ENCODE measurements around the gene PARVA. TPM values are rescaled to one million over a fixed set of nuclear protein-coding genes. Genes with fewer than 3 reads are reported as not detected.
A peak's percentile ranks its signal among the peaks of the same experiment; 100 is the strongest.

The PARVA gene
- polyA plus RNA-seq, 3 donors = 106 to 110 (median 108) TPM

DNA sequence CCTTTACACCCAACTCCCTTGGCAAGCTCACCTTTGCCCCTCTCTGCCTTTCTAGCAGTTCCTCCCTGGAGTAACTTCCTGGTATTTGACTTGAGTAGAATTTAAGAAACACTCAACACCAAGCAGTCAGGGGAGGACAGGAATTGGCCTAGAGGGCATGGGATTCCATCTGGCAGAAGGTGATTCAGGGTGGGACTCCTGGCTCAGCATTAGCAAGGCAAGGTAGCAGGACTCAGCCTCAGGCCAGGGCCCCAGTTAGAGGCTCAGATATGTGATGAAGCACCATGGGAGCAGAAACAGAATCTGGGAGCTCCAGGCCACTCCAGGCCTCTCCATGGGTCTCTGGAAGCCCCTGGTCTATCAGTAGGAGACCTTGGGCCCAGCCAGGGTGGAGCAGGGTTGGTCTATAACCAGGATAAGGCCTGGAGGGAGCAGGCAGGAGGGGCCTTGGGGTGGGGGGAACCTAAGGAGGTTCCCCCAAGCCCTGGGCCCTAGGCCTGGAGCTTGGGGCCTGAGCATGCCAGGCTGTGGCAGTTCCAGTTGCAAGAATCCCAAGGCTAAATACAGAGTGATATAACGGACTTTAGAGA, 148.2 kb downstream of the PARVA start:
- DNase-seq = no peak

DNA sequence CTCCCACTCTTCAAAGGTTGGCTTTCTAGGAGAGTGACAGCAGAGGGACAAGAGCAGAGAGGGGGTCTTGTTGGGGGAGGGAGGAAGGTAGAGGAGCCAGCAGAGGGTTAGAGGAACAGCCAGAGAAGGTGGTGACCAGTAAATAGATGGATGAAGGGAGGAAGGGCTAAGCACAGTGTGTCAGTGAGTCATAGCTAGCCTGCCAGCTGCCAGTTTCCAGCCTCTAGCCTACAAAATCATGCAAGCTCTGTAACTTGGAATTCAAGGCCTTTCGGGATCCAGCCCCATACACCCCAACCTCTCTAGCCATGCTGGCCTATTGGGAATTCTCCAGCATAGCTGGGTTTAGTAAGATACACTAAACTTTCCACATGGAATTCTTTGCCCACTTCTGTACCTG, 149.4 kb downstream of the PARVA start:
- no peak for DNase-seq

- no peak for DNase-seq
Observed at GRCh38 chr11:12528487-12528886, 151.1 kb downstream of the PARVA start.

GRCh38 chr11:12529041-12529440, 151.7 kb downstream of the PARVA start:
- no peak for DNase-seq

DNA sequence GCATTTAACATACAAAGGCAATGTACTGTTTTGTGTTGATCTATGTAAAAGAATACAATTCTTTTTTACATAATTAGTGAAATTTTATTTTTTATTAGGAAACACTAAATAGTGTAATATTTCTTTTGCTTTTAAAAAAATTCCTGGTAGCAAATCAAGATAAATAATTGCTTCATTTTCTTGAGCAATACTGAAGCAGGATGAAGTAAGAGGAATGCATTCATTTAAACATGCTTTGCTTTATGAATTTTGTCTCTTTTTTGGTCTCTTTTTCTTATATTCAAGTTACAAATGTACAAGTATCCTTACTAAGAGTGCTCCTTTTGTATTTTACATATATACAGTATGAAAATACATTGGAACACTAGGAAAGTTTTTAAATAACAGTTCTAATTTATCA, 152.4 kb downstream of the PARVA start:
- no peak for DNase-seq

DNA sequence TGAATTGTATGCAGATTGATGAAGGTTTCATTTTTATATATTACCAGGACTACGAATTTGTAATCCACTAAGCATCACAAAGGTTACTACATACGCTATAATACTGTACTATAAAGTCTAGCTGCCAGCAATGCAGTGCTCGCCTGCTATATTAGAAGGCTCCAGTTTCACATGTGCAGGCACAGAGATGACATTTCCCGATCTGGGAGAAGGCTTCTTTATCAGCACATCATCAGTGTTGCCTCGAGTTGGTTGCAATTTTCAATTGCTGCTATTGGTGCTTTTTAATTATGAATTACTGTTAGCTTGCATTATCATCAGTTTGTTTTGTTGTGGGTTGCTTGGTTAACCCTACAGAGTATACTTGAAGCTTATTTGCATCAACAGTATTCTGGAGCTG, 153.6 kb downstream of the PARVA start:
- no peak for DNase-seq

GRCh38 chr11:12531681-12532080, 154.3 kb downstream of the PARVA start:
- DNase-seq = no peak

DNA sequence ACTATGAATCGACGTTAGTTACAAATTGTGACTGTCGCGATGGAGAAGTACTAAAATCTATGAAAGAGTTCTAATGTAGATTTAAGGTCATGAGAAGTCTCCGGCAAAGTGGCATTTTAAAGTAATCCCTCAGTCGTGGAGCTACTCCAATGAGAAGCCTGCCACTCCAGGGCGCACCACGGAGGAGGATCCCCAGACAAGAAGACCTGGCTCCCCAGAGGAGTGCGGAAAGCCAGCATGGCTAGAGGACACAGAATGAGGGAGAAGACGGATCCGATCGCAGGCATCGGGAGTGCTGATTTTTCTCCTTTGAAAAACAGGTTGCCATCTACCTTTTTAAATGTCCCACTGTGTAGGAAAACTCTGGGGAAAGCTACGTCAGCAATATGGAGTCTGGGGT, 155.2 kb downstream of the PARVA start:
- no peak for DNase-seq

DNA sequence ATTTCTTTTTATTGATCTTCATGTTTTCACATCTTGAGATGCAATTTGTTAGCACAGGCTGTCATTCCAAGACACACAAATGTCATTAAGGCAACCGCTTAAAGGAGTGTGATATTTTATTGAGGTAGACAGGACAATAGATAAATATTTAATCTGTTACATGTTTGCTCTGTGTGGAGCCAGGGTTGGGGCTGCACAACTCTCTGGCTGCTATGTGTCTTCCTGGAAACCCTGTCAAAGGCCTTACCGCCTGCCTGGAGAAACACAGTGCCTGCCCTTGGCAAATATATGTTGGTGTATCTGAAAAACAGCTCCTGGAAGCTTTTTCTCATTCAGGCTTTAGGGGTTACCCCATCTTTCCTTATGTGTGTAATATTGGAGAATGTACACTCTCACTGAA, 157.2 kb downstream of the PARVA start:
- DNase-seq = no peak

- no peak for DNase-seq
Observed at GRCh38 chr11:12535321-12535720, 157.9 kb downstream of the PARVA start.

GRCh38 chr11:12536566-12536965, 159.2 kb downstream of the PARVA start:
- DNase-seq = no peak

- peak; percentile 21 for DNase-seq
Observed at GRCh38 chr11:12537778-12538401, 160.5 kb downstream of the PARVA start.

DNA sequence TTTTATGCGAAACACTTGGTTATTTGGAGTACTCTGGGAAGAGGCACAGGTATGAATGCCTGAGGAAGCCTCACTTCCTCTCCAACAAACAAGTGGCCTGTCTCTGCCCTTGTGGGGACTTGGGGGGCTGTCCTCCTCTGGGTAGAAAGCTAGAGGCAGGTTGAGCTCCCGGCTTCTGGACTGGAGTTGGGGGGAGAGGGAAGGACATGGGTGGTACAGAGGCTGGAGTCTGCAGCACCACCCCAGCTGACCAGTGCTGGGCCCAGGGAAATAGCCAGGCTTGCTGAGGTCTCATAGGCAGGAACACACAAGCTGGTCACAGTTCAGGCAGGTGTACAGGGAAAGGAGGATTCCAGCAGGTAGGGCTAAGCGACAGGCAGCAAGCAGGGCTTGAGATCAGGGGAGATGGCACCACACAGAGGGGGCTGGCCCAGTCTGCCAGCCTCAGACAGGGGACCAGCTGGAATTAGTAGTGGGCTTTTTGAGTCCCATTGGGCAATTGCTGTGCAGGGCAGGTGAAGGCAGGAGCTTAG, 161.6 kb downstream of the PARVA start:
- no peak for DNase-seq

DNA sequence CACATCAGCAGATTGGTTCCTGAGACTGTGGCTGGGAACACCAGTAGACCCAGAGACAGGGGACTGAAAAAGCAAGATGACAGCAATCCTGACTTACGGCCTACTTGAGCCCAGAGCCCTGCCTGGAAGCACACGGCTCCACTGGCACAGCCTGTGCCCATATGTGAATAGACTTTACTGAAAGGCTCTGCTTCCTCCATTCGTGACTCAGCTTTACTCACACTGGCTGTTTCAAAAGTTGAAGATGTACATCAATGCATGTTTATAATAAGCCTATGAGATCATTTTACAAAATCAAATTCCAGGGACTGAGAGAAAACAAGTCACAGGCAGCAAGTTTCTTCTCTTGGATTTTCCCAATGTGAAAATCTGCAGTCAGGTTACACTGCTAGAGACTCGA, 162.2 kb downstream of the PARVA start:
- DNase-seq = no peak

GRCh38 chr11:12540075-12540680, 162.8 kb downstream of the PARVA start:
- no peak for DNase-seq

- DNase-seq = peak; percentile 29
Observed at GRCh38 chr11:12540913-12541582, 163.7 kb downstream of the PARVA start.

DNA sequence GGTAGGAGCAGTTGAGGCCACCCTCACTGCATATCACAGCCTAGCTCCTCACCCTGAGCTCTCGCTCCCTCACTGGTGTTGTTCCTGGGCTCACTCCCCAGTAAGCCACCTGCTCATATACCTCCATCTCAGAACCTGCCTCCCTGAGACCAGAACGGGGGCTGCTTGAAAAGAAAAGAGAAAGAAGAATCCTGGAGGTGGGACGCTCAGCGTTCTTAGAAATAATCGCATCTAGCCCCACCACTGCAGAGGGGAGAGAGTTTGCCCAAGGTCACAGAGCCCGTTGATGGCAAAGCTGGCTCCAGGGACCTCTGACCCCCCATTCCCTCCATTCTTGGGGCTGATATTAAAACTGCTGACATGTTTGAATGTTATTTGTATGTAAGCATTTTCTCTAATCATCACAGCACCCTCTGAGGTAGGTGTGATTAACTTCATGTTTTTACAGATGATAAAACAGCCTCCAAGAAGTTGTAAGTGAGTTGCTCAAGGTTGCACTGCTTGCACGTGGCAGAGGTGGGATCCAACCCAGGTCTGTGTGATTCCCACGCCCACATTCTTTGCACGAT, 164.3 kb downstream of the PARVA start:
- DNase-seq = no peak

DNA sequence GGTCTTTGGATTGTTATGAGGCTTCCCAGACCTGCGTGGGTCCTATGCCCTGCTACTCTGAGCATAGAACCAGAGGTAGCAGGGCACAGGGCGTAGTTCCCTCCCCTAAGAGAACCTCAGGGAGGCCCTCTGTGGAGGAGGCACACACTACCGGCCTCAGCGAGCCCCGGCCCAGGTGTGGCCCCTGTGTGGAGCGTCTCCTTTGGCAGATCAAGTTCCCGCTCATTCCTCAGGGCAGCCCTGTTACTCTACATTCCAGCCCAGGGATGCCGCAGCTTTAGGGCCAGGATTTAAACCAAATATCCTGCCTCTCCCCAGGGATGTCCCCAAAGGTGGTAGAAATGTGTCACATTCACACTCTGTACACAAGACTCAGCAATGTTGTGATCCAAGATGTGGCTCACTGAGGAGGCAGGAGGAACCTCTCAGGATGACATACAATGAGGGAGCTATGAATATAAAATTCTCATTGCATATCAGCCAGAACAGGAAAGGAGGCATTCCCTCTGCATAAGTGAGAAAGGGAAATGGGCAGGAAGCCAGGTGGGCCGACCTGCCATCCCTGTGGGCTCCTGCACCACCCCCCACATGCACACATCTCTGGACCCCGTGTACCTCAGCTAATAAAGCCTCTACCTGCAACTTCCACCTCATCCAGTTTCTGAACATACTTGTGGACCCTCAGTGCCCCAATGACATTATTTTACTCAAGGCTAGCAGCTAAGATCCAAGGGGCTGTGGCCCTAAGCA, 165.0 kb downstream of the PARVA start:
- DNase-seq = no peak

- no peak for DNase-seq
Observed at GRCh38 chr11:12543596-12544415, 166.4 kb downstream of the PARVA start.

DNA sequence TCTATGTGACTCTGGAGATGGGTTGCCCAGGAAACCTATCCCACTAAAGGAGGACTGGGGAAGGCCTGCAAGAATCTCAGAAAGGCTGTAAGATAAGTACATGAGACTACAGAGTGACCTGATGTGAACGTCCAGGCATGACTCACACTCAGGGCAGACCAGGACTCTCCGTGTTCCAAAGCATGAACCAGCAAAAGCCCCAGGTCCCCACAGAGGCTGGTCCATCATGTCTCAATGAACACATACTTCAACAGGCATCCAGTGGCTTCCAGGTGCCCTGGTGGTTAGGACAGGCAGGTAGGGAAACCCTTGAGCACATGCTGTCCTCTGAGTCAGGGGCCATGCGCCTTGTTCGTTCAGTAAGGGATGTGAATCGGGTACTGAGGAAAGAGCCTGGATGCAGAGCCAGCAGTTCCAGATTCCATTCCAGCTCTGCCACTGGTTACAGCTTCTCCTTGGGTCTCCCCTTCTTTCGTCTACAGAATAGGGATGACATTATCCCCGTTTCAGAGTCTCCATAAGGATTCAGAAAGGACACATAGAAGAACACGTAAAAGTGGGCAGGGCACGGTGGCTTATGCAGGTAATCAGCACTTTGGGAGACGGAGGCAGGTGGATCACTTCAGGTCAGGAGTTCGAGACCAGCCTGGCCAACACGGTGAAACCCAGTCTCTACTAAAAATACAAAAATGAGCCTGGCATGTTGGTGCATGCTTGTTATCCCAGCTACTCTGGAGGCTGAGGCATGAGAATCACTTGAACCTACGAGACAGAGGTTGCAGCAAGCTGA, 167.8 kb downstream of the PARVA start:
- no peak for DNase-seq

Data from renal pelvis (tissue), 4 donors.